CD4-positive, alpha-beta memory T cell (primary cell): ENCODE results near the gene ADGRG7. TPM values are rescaled to one million over a fixed set of nuclear protein-coding genes. Genes with fewer than 3 reads are reported as not detected.

Experiments used
- CTCF ChIA-PET: fragments of 350-600 bp; sonication (Branson Sonifier 250); formaldehyde crosslinking; loops from one replicate; lab custom pipeline; 2021; ENCODE audit warnings: inconsistent platforms; ENCODE audit not compliant: partially characterized antibody; lab: Charles Lee
- POLR2A ChIA-PET: fragments of 350-600 bp; sonication (Branson Sonifier 250); formaldehyde crosslinking; loops from one replicate; lab custom pipeline; 2021; ENCODE audit not compliant: partially characterized antibody; lab: Charles Lee
- DNase-seq, 5 donors: peaks; one replicate each; pipeline versions ENCODE4 v3.0.0 to v3.0.0-alpha.2; 2020 to 2022; ENCODE audit warnings: mixed read lengths in 1 of 5
- H3K27ac ChIP-seq: one replicate; pipeline ENCODE4 v1.7.0; 2013; ENCODE audit warnings: low read depth, low read length
- H3K27me3 ChIP-seq: 2 replicates; pipeline ENCODE4 v1.7.0; 2013; ENCODE audit warnings: mild to moderate bottlenecking, low read length, moderate library complexity; ENCODE audit not compliant: insufficient read depth
- H3K36me3 ChIP-seq: 2 replicates; pipeline ENCODE4 v1.7.0; 2013; ENCODE audit warnings: mild to moderate bottlenecking, low read length, moderate library complexity; ENCODE audit not compliant: insufficient read depth
- H3K4me1 ChIP-seq: 2 replicates; pipeline ENCODE4 v1.7.0; 2013; ENCODE audit warnings: mild to moderate bottlenecking, low read length, moderate library complexity; ENCODE audit not compliant: insufficient read depth
- H3K4me3 ChIP-seq, 2 donors: one replicate each; pipeline ENCODE4 v1.7.0; 2013; ENCODE audit warnings: low read length in 2 of 2, mild to moderate bottlenecking in 1 of 2
- H3K9me3 ChIP-seq, 2 donors: one replicate each; pipeline ENCODE4 v1.7.0; 2013; ENCODE audit warnings: low read length in 2 of 2, control low read depth in 1 of 2; ENCODE audit not compliant: control insufficient read depth in 1 of 2
- H3K27ac Mint-ChIP-seq, 7 donors: one replicate each; pipeline ENCODE4 v1.8.0; 2020 to 2021; ENCODE audit warnings: mixed read lengths in 7 of 7, mild to moderate bottlenecking in 6 of 7, inconsistent platforms in 3 of 7, moderate library complexity in 3 of 7
- H3K27me3 Mint-ChIP-seq, 2 donors: one replicate each; pipeline ENCODE4 v1.8.0; 2020 to 2021; ENCODE audit warnings: mixed read lengths in 2 of 2
- H3K36me3 Mint-ChIP-seq, 2 donors: one replicate each; pipeline ENCODE4 v1.8.0; 2020 to 2021; ENCODE audit warnings: mixed read lengths in 2 of 2, inconsistent platforms in 1 of 2, mild to moderate bottlenecking in 1 of 2
- H3K4me1 Mint-ChIP-seq, 4 donors: one replicate each; pipeline ENCODE4 v1.8.0; 2020 to 2021; ENCODE audit warnings: mixed read lengths in 4 of 4, mild to moderate bottlenecking in 1 of 4
- H3K4me3 Mint-ChIP-seq, 8 donors: one replicate each; pipeline ENCODE4 v1.8.0; 2020 to 2021; ENCODE audit warnings: mixed read lengths in 8 of 8, mild to moderate bottlenecking in 7 of 8, moderate library complexity in 6 of 8, inconsistent platforms in 3 of 8
- H3K9me3 Mint-ChIP-seq, 8 donors: one replicate each; pipeline ENCODE4 v1.8.0; 2020 to 2021; ENCODE audit warnings: mixed read lengths in 8 of 8, mild to moderate bottlenecking in 5 of 8, inconsistent platforms in 3 of 8, moderate library complexity in 1 of 8
- intact Hi-C: fragments of 100-400 bp; cut with micrococcal nuclease; formaldehyde crosslinking; loops from one replicate; pipeline ENCODE4 v1.15.1; 2023
- polyA plus RNA-seq, 2 donors: library from polyadenylated mRNA; unstranded; fragments of 300-500 nt; fragmentation: Illumina TruSeq; gene quantifications; one replicate each; pipeline ENCODE4 v1.2.3, GENCODE V29; 2021
- total RNA-seq, 2 experiments: library from RNA; stranded (reverse); gene quantifications; one replicate each; pipeline ENCODE4 v1.2.3, GENCODE V29; 2021

The ADGRG7 gene
- total and polyA plus RNA-seq, 4 experiments from 2014 or later, result not detected

- peaks cover 55 to 71% of the 10 kb centered on the region in 2 donors for H3K36me3 Mint-ChIP-seq
- H3K27me3 ChIP-seq, result no peaks in the 10 kb centered on the region
- intact Hi-C loops, result loop anchor here (10.0 kb wide), 1 partner anchor 403 kb away; no protein-coding TSS in a partner anchor
- peaks cover 0 to 2% (median 0%) of the 10 kb centered on the region in 8 donors for H3K9me3 Mint-ChIP-seq
- no peaks in the 10 kb centered on the region for H3K9me3 ChIP-seq
- peak overlapping the region in 1 of 8 donors; percentile 7 for H3K4me3 Mint-ChIP-seq
- H3K4me1 Mint-ChIP-seq, result peaks cover 26 to 60% (median 44%) of the 10 kb centered on the region in 4 donors
- CTCF ChIA-PET, result interaction anchor here (0.7 kb wide), 1 partner anchor 23 kb away, joined by 3 read pairs; no protein-coding TSS in a partner anchor
- H3K27me3 Mint-ChIP-seq, result no peaks in the 10 kb centered on the region
- POLR2A ChIA-PET, result no interaction called here
- no peak overlapping the region for H3K4me3 ChIP-seq
- no peak overlapping the region for H3K27ac ChIP-seq
- no peak for DNase-seq
- peaks cover 32% of the 10 kb centered on the region for H3K4me1 ChIP-seq
- peaks cover 29% of the 10 kb centered on the region for H3K36me3 ChIP-seq
- H3K27ac Mint-ChIP-seq, result peak overlapping the region in 4 of 7 donors; percentile 23 to 57 (median 49)
Observed at GRCh38 chr3:100717637-100718487, 108.5 kb downstream of the ADGRG7 start.

DNA sequence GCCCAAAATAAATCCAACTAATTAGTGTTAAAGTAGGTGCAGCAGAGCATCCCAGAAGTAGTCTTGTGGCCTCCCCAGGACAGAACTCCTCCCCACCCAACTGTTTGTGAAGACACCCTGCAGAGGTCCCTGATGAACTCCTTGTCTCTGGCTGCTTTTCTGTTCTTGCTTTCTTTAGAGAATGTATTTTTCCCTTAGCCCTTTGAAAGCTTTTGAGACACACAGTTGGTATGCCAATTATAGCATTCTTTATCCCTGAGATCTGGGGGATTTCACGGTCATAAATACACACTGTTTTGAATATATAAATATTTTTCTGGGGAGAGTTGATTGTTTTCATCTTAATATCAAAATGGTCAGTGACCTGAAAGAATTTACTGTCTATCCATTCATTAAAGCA is 109.7 kb downstream of the ADGRG7 start:
- intact Hi-C loops, result loop anchor here (10.0 kb wide), 1 partner anchor 404 kb away; no protein-coding TSS in a partner anchor
- Histone ChIP-seq H3K27me3 (no peaks in the 10 kb centered on the region), H3K4me3 (no peak overlapping the region), H3K9me3 (no peaks in the 10 kb centered on the region), H3K27ac (no peak overlapping the region), H3K36me3 (peaks cover 29% of the 10 kb centered on the region), H3K4me1 (peaks cover 29% of the 10 kb centered on the region)
- Mint-ChIP-seq H3K4me1 (peaks cover 19 to 51% (median 36%) of the 10 kb centered on the region in 4 donors), H3K27ac (no peak overlapping the region), H3K9me3 (peaks cover 0 to 2% (median 0%) of the 10 kb centered on the region in 8 donors), H3K4me3 (no peak overlapping the region), H3K36me3 (peaks cover 55 to 68% of the 10 kb centered on the region in 2 donors), H3K27me3 (no peaks in the 10 kb centered on the region)
- ChIA-PET POLR2A (no interaction called here), CTCF (interaction anchor here (1.7 kb wide), 1 partner anchor 9 kb away, joined by 4 read pairs; no protein-coding TSS in a partner anchor)
- DNase-seq, result no peak

DNA sequence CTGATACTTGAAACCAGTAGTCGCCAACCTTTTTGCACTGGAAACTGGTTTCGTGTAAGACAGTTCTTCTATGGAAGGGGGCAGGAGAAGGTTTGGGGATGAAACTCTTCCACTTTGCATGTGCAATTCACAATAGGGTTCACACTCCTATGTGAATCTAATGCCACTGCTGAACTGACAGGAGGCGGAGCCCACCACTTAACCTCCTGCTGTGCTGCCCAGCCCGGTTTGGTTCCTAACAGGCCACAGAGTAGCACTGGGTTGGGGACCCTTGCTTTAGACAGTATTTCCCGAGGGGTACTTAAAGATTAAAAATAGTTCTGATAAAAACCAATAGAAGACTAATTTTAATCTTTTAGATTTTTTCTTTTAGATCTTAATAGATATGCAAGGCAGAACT is 111.0 kb downstream of the ADGRG7 start:
- Mint-ChIP-seq H3K27ac (no peak overlapping the region), H3K4me3 (no peak overlapping the region), H3K9me3 (peaks cover 0 to 2% (median 0%) of the 10 kb centered on the region in 8 donors), H3K4me1 (peaks cover 15 to 43% (median 28%) of the 10 kb centered on the region in 4 donors), H3K27me3 (no peaks in the 10 kb centered on the region), H3K36me3 (peaks cover 47 to 66% of the 10 kb centered on the region in 2 donors)
- intact Hi-C loops, result no loop called here
- Histone ChIP-seq H3K27me3 (no peaks in the 10 kb centered on the region), H3K36me3 (peaks cover 24% of the 10 kb centered on the region), H3K4me3 (no peak overlapping the region), H3K9me3 (no peaks in the 10 kb centered on the region), H3K4me1 (peaks cover 18% of the 10 kb centered on the region), H3K27ac (no peak overlapping the region)
- ChIA-PET CTCF (interaction anchor here (1.7 kb wide), 1 partner anchor 10 kb away, joined by 4 read pairs; no protein-coding TSS in a partner anchor), POLR2A (no interaction called here)
- no peak for DNase-seq

DNA sequence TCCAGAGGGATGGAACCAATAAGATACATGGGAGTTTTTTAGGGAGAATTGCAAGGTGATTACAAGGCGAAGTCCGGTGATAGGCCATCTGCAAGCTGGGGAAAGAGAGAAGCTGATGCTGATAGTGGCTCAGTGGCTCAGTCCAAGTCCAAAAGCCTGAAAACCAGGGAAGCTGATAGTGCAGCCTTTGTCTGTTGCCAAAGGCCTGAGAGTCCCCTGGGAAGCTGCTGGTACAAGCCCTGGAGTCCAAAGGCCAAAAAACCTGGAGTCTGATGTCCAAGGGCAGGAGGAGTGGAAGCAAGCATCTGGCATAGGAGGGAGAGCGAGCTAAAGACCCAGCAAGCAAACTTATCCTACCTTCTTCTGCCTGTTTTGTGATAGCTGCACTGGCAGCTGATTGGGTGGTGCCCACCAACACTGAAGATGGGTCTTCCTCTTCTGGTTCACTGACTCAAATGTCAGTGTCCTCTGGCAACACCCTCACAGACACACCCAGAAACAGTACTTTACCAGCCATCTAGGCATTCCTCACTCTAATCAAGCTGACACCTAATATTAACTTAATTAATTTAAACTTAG is 116.6 kb downstream of the ADGRG7 start:
- H3K9me3 Mint-ChIP-seq, result no peaks in the 10 kb centered on the region
- no peaks in the 10 kb centered on the region for H3K4me1 ChIP-seq
- peaks cover 47 to 61% of the 10 kb centered on the region in 2 donors for H3K36me3 Mint-ChIP-seq
- H3K9me3 ChIP-seq, result no peaks in the 10 kb centered on the region
- peak overlapping the region in 4 of 7 donors; percentile 50 to 74 (median 64) for H3K27ac Mint-ChIP-seq
- peaks cover 17 to 21% (median 18%) of the 10 kb centered on the region in 4 donors for H3K4me1 Mint-ChIP-seq
- no peaks in the 10 kb centered on the region for H3K27me3 Mint-ChIP-seq
- intact Hi-C loops, result loop anchor here (2.0 kb wide), 1 partner anchor 17 kb away; the partner anchor contains the start of gene TFG
- no peak for DNase-seq
- H3K36me3 ChIP-seq, result peaks cover 27% of the 10 kb centered on the region
- CTCF ChIA-PET, result interaction anchor here (1.0 to 2.1 kb wide), 2 partner anchors 10 to 14 kb away, joined by 3 to 5 read pairs; no protein-coding TSS in a partner anchor
- no peaks in the 10 kb centered on the region for H3K27me3 ChIP-seq
- H3K4me3 Mint-ChIP-seq, result no peak overlapping the region
- no peak overlapping the region for H3K4me3 ChIP-seq
- H3K27ac ChIP-seq, result no peak overlapping the region
- POLR2A ChIA-PET, result interaction anchor here (0.6 kb wide), 1 partner anchor 286 kb away, joined by 3 read pairs; no protein-coding TSS in a partner anchor

- DNase-seq, result no peak
- peaks cover 20% of the 10 kb centered on the region for H3K36me3 ChIP-seq
- H3K27me3 Mint-ChIP-seq, result no peaks in the 10 kb centered on the region
- ChIA-PET CTCF (interaction anchor here (1.0 to 2.1 kb wide), 2 partner anchors 11 to 13 kb away, joined by 3 to 5 read pairs; no protein-coding TSS in a partner anchor), POLR2A (no interaction called here)
- no peaks in the 10 kb centered on the region for H3K9me3 ChIP-seq
- peaks cover 41 to 59% of the 10 kb centered on the region in 2 donors for H3K36me3 Mint-ChIP-seq
- H3K4me3 Mint-ChIP-seq, result peak overlapping the region in 1 of 8 donors; percentile 29
- no peak overlapping the region for H3K4me3 ChIP-seq
- peak overlapping the region in 5 of 7 donors; percentile 8 to 72 (median 23) for H3K27ac Mint-ChIP-seq
- H3K27me3 ChIP-seq, result no peaks in the 10 kb centered on the region
- intact Hi-C loops, result loop anchor here (2.0 kb wide), 1 partner anchor 18 kb away; the partner anchor contains the start of gene TFG
- H3K27ac ChIP-seq, result no peak overlapping the region
- no peaks in the 10 kb centered on the region for H3K9me3 Mint-ChIP-seq
- peaks cover 17 to 21% (median 18%) of the 10 kb centered on the region in 4 donors for H3K4me1 Mint-ChIP-seq
- no peaks in the 10 kb centered on the region for H3K4me1 ChIP-seq
Observed at GRCh38 chr3:100726706-100727105, 117.3 kb downstream of the ADGRG7 start.

DNA sequence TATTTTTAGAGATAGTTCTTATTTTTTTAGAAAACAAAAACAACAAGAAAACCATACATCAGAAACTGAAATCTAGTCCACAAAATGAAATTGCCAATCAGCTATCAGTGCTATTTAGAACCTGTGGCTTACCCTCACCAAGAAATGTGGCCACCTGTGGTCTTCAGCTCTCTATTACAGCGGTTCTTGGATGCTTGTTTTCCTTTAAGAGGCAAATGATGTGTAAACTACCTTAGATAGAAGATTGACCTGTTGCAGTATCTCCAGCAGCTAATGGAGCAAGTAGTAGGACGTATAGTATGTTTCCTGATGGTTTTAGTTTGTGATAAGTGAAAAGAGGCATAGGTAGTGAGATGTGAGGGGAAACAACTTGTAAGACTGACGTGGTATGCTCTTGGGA is 121.1 kb downstream of the ADGRG7 start:
- intact Hi-C loops, result no loop called here
- Histone ChIP-seq H3K9me3 (no peaks in the 10 kb centered on the region), H3K36me3 (peaks cover 12% of the 10 kb centered on the region), H3K4me1 (no peaks in the 10 kb centered on the region), H3K27me3 (no peaks in the 10 kb centered on the region), H3K4me3 (no peak overlapping the region), H3K27ac (no peak overlapping the region)
- POLR2A ChIA-PET, result no interaction called here
- H3K4me1 Mint-ChIP-seq, result peaks cover 14 to 31% (median 18%) of the 10 kb centered on the region in 4 donors
- no peak overlapping the region for H3K27ac Mint-ChIP-seq
- no peaks in the 10 kb centered on the region for H3K27me3 Mint-ChIP-seq
- CTCF ChIA-PET, result no interaction called here
- no peak overlapping the region for H3K4me3 Mint-ChIP-seq
- peaks cover 44 to 65% of the 10 kb centered on the region in 2 donors for H3K36me3 Mint-ChIP-seq
- DNase-seq, result no peak
- H3K9me3 Mint-ChIP-seq, result no peaks in the 10 kb centered on the region
